ENCODE measurements around the gene OR2J3. TPM values are rescaled to one million over a fixed set of nuclear protein-coding genes. Genes with fewer than 3 reads are reported as not detected.

Gene OR2J3
- total RNA-seq, 1 experiment from 2014 or later = not detected

DNA sequence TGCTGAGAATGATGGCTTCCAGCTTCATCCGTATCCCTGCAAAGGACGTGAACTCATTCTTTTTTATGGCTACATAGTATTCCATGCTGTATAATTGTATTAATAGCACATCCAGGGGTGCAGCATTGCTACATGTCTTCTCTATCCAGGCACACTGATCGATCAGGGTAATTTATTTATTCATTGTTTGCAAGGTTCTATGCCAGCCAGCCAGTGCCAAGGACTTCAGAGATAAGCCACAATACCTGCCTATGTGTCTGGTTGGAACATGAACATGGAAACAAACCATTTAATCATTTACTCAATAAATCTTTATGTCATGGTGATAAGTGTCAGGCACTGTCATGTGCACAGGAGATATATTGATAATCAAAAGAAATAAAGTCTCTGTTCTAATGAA, 14.9 kb upstream of the OR2J3 start:
- intact Hi-C loops (cut with micrococcal nuclease; ENCODE audit: unreplicated experiment) = no loop called here
- no TSS peak for BruUV-seq (replicated peaks)
- in situ Hi-C loops (cut with HindIII; ENCODE audit: low pct_unique_long_range_greater_than_20kb, low sequenced_read_pairs) = no loop called here

DNA sequence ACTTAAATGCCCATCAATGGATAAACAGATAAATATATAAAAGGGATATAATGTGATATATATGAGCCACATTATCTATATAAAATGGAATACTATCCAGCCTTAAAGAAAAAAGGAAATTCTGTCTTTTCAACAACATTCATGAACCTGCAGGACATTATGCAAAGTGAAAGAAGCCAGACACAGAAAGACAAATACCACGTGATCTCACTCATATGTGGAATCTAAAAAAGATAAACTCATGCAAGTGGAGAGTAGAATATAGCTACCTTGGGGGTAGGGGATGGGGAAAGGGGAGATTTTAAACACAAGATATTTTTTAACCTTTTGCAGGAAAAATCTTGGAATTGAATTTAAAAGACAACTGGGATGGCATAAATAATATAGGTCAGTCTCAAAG, 10.1 kb upstream of the OR2J3 start:
- Histone ChIP-seq H3K9me3 (ENCODE audit: control insufficient read depth, insufficient read depth, low read depth, low read length) (no peaks in the 10 kb centered on the region), H3K27ac (ENCODE audit: low read length) (no peak overlapping the region), H3K36me3 (ENCODE audit: control insufficient read depth, insufficient read depth, low read length) (no peaks in the 10 kb centered on the region), H3K27me3 (ENCODE audit: control insufficient read depth, insufficient read depth, low read length) (peaks cover 2% of the 10 kb centered on the region; the same call in 1 of the 2 replicates), H3K4me3 (ENCODE audit: low read depth in 2 of 2, low read length in 2 of 2) (no peak overlapping the region), H3K4me1 (ENCODE audit: control insufficient read depth, insufficient read depth, low read length) (no peaks in the 10 kb centered on the region)
- POLR2A ChIA-PET = no interaction called here
- DNase-seq (ENCODE audit: low read depth, low spot score) (no peak), ATAC-seq (no peak)
- in situ Hi-C loops (cut with HindIII; ENCODE audit: low pct_unique_long_range_greater_than_20kb, low sequenced_read_pairs) = no loop called here
- no TSS peak for BruUV-seq (replicated peaks)
- intact Hi-C loops (cut with micrococcal nuclease; ENCODE audit: unreplicated experiment) = no loop called here
- CTCF ChIA-PET = no interaction called here
- TF ChIP-seq, protein P1, sequence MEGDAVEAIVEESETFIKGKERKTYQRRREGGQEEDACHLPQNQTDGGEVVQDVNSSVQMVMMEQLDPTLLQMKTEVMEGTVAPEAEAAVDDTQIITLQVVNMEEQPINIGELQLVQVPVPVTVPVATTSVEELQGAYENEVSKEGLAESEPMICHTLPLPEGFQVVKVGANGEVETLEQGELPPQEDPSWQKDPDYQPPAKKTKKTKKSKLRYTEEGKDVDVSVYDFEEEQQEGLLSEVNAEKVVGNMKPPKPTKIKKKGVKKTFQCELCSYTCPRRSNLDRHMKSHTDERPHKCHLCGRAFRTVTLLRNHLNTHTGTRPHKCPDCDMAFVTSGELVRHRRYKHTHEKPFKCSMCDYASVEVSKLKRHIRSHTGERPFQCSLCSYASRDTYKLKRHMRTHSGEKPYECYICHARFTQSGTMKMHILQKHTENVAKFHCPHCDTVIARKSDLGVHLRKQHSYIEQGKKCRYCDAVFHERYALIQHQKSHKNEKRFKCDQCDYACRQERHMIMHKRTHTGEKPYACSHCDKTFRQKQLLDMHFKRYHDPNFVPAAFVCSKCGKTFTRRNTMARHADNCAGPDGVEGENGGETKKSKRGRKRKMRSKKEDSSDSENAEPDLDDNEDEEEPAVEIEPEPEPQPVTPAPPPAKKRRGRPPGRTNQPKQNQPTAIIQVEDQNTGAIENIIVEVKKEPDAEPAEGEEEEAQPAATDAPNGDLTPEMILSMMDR (IDR thresholded peaks at IDR 0.05) = no peak
- TF ChIP-seq, protein P2, sequence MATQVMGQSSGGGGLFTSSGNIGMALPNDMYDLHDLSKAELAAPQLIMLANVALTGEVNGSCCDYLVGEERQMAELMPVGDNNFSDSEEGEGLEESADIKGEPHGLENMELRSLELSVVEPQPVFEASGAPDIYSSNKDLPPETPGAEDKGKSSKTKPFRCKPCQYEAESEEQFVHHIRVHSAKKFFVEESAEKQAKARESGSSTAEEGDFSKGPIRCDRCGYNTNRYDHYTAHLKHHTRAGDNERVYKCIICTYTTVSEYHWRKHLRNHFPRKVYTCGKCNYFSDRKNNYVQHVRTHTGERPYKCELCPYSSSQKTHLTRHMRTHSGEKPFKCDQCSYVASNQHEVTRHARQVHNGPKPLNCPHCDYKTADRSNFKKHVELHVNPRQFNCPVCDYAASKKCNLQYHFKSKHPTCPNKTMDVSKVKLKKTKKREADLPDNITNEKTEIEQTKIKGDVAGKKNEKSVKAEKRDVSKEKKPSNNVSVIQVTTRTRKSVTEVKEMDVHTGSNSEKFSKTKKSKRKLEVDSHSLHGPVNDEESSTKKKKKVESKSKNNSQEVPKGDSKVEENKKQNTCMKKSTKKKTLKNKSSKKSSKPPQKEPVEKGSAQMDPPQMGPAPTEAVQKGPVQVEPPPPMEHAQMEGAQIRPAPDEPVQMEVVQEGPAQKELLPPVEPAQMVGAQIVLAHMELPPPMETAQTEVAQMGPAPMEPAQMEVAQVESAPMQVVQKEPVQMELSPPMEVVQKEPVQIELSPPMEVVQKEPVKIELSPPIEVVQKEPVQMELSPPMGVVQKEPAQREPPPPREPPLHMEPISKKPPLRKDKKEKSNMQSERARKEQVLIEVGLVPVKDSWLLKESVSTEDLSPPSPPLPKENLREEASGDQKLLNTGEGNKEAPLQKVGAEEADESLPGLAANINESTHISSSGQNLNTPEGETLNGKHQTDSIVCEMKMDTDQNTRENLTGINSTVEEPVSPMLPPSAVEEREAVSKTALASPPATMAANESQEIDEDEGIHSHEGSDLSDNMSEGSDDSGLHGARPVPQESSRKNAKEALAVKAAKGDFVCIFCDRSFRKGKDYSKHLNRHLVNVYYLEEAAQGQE (IDR thresholded peaks at IDR 0.05; ENCODE audit: insufficient read depth in 1 of 2, low read depth in 2 of 2, low read length in 1 of 2) = no peak
- TF ChIP-seq POLR2AphosphoS5 (IDR thresholded peaks at IDR 0.05; ENCODE audit: low read depth, low read length) = no peak
- TF ChIP-seq SIN3A (IDR thresholded peaks at IDR 0.05; ENCODE audit: borderline replicate concordance, insufficient read depth, low read depth, low read length) = no peak
- no peak for TF ChIP-seq TCF7L2 (IDR thresholded peaks at IDR 0.05; ENCODE audit: low read depth, low read length)

More for the DNA sequence above, 14.9 kb upstream of the OR2J3 start:
- TF ChIP-seq, protein P2 (IDR thresholded peaks at IDR 0.05; ENCODE audit: insufficient read depth in 1 of 2, low read depth in 2 of 2, low read length in 1 of 2) = no peak
- TF ChIP-seq, protein P1 (IDR thresholded peaks at IDR 0.05) = no peak
- TF ChIP-seq SIN3A (IDR thresholded peaks at IDR 0.05; ENCODE audit: borderline replicate concordance, insufficient read depth, low read depth, low read length) (no peak), POLR2AphosphoS5 (IDR thresholded peaks at IDR 0.05; ENCODE audit: low read depth, low read length) (no peak), TCF7L2 (IDR thresholded peaks at IDR 0.05; ENCODE audit: low read depth, low read length) (no peak)
- ChIA-PET CTCF (no interaction called here), POLR2A (no interaction called here)
- ATAC-seq (no peak), DNase-seq (ENCODE audit: low read depth, low spot score) (no peak)
- Histone ChIP-seq H3K36me3 (ENCODE audit: control insufficient read depth, insufficient read depth, low read length) (no peaks in the 10 kb centered on the region), H3K4me3 (ENCODE audit: low read depth in 2 of 2, low read length in 2 of 2) (no peak overlapping the region), H3K27ac (ENCODE audit: low read length) (no peak overlapping the region), H3K4me1 (ENCODE audit: control insufficient read depth, insufficient read depth, low read length) (no peaks in the 10 kb centered on the region), H3K27me3 (ENCODE audit: control insufficient read depth, insufficient read depth, low read length) (no peaks in the 10 kb centered on the region), H3K9me3 (ENCODE audit: control insufficient read depth, insufficient read depth, low read depth, low read length) (no peaks in the 10 kb centered on the region)
